ENCODE measurements around the gene SLFN12L.

- no peak for TF ChIP-seq CTCF (IDR thresholded peaks at IDR 0.05)
- TF ChIP-seq POLR2A (IDR thresholded peaks at IDR 0.05) = no peak
Measured at GRCh38 chr17:35428229-35428628, 109.2 kb downstream of the SLFN12L start.

Measured in testis (tissue), 2 donors.